CD4-positive, alpha-beta T cell treated with Interleukin-10 for 1 hour (primary cell): ENCODE measurements around the gene UQCRQ.
"Not testable (repeated sequence)": the region's sequence is repeated elsewhere in the genome, so short reads cannot be mapped to it uniquely, and the experiment has no call there.

Experiments
- DNase-seq: peaks from one replicate; pipeline ENCODE4 v3.0.0-alpha.2; 2020

The UQCRQ gene

GRCh38 chr5:132834057-132834456 is 32.4 kb upstream of the UQCRQ start:
- no peak for DNase-seq

DNA sequence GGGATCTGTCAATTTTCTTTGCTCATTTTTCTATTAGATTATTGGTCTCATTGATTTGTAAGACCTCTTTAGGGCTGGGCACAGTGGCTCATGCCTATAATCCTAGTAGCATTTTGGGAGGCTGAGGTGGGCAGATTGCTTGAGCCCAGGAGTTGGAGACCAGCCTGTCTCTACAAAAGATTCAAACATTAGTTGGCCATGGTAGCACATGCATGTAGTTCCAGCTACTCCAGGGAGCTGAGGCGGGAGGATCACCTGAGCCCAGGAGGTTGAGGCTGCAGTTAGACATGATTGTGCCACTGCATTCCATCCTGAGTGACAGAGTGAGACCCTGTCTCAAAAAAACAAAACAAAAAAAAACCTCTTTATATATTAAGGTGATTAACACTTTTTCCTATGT is 29.6 kb upstream of the UQCRQ start:
- no peak for DNase-seq

DNA sequence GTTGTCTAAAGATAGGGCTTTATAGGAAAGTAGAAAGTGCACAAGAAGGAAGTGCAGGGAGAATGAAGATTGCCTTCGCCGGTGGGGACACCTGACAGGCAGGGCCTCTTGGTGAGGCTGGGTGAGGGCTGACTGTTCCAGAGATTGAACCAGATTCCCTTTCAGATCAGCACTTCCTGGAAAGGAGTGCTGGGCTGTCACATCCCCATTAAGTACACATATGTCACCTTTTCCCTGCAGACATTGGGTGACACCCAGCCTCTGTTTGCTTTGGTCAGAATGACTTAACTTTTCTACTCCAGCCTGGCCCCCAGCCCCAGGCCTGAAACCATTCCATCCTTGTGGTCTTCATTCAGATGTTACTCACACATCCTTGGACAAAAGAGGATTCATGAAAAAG is 28.6 kb upstream of the UQCRQ start:
- DNase-seq: no peak

- DNase-seq: no peak
These were observed 27.7 kb upstream of the UQCRQ start for GRCh38 chr5:132838516-132839282.

- DNase-seq: no peak
These were observed 26.8 kb upstream of the UQCRQ start for GRCh38 chr5:132839426-132840301.

- no peak for DNase-seq
These were observed 26.1 kb upstream of the UQCRQ start for GRCh38 chr5:132840313-132840712.

DNA sequence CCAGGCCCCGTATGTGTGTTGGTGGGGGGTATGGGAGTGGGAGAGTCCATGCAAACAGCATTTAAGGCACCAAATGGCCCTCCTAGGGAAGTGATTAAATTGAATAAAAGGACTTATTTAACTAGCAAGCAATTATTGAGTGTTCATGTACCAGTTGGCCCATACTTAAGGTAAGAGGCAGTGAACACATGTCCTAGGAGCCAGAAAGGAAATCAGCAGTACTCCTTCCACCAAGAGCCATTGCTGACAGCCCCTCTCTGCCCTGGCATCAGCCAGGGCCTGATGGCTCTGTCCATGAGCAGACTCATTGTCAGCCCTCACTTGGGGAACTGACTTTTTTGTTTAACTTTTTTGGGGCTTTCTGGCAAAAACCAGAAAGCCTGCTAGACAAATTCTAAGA is 25.5 kb upstream of the UQCRQ start:
- DNase-seq: no peak

- DNase-seq: no peak
These were observed 25.1 kb upstream of the UQCRQ start for GRCh38 chr5:132841305-132841704.

- no peak for DNase-seq
These were observed 18.2 kb upstream of the UQCRQ start for GRCh38 chr5:132848270-132848669.

DNA sequence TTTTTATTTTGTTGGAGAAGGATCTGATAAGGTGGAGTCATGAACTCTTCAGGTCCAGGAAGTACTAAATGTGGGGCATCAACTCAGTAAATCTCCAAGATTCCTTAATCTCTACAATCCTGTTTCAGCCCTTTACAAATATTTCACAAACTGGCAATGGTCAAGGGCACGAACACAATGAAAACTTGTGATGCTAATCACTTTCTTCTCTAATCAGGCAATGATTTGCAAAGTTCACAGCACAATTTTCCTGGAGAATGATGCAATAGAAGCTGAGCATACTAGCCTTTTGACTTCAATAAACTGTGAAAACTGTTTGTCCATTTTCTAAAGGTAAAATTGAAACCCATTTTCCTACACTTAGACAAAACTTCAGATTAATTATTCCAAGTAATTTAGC is 17.1 kb upstream of the UQCRQ start:
- no peak for DNase-seq

- DNase-seq: no peak
These were observed 16.4 kb upstream of the UQCRQ start for GRCh38 chr5:132850066-132850465.

DNA sequence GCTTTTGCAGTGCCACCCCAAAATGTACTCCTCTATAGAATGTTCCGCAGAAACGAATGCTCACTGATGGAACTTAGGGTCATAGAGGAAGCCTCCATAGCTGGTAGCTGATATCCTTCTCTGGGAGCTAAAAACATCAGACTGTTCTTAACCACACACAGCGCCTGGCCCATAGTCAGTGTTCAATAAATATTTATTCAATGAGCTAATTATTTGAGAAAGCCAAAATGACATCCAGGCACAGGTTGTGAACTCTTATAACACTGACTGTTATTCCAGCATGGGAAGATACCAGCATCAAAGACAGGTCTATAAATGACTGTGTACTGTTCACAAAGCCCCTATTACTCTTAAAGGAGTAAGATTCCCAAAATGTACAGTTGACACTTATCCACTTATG is 13.1 kb upstream of the UQCRQ start:
- no peak for DNase-seq

DNA sequence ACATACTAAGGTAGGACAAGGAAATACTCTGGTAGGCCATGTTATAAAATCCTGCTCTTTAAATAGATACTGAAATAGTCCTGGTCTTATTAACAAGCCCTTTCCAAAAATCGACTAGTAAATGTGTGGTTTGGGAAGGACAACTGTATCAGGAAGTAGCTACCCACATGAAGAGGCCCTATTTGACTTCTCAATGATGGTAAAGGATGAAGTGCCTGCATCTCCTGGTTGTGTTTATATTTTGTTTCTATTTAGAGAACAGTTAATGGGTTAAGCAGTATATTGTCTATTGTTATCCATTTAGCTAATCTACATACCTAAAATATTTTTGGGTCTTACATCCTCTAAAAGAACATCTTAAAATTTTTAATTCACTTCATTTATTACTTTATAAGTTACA is 12.7 kb upstream of the UQCRQ start:
- DNase-seq: no peak

DNA sequence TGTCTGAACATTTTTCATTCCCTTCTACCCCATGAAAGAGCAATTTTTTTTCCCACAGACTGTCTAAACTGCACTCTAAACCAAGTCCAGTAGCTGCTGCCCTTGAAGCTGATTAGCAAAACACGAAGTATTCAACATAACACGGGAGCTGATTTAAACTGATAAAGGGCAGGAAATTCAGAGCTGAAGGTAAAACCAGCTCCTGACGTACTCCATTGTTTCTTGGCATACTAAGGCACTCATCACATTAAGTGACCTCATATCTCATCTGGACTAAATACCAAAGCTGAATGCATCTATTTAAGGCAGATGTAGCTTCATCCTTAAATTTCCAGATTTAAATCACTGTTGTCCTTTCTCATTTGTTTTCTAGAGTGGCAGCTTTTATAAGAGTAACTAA is 12.1 kb upstream of the UQCRQ start:
- DNase-seq: no peak

- not testable (repeated sequence) for DNase-seq
These were observed 11.4 kb upstream of the UQCRQ start for GRCh38 chr5:132854992-132855391.

DNA sequence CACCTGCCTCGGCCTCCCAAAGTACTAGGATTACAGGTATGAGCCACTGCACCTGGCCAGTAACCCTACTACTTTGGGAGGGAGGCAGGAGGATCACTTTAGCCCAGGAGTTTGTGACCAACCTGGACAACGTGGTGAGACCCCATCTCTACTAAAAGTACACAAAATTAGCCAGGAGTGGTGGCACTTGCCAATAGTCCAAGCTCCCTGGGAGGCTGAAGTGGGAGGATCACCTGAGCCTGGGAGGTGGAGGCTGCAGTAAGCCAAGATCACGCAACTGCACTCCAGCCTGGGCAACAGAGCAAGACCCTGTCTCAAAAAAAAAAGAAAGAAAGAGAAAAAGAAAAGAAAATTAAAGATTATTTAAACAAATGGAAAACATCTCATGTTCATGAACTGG is 10.4 kb upstream of the UQCRQ start:
- DNase-seq: no peak

DNA sequence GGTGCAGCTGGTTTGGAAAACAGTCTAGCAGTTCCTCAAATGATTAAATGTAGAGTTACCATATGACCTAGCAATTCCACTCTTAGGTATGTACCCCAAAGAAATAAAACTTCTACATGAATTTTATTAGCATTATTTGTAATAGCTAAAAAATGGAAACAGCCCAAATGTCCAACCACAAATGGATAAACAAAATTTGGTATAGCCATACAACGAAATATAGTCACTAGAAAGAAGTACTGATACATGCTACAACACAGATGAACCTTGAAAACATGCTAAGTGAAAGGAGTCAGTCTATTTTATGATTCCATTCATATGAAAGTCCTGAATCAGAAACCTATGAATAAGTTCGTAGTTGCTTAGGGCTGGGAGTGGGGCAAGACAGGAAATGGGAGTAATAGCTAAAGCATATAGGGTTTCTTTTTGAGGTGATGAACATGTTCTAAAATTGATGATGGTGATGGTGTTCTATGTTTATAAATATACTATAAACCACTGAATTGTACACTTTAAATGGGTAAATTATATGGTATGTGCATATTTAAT is 6.5 kb upstream of the UQCRQ start:
- DNase-seq: no peak

DNA sequence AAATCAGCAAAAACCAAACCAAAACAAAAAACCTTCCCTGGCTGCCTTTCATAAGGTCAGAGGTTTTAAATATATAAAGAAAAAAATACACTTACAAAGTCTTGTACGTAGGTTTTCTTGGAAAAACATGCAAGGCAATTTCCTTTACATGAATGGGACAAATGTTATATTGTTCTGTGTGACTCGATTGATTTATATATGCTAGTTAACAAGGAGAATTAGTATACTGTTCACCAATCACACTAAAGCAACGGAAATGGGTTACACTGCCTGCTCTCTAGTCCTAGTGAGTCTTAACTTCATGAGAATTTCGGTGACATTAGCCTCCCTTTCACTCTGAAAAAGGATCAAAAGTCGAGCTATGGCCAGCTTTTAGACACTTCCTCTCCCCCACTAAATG is 5.7 kb upstream of the UQCRQ start:
- DNase-seq: no peak

DNA sequence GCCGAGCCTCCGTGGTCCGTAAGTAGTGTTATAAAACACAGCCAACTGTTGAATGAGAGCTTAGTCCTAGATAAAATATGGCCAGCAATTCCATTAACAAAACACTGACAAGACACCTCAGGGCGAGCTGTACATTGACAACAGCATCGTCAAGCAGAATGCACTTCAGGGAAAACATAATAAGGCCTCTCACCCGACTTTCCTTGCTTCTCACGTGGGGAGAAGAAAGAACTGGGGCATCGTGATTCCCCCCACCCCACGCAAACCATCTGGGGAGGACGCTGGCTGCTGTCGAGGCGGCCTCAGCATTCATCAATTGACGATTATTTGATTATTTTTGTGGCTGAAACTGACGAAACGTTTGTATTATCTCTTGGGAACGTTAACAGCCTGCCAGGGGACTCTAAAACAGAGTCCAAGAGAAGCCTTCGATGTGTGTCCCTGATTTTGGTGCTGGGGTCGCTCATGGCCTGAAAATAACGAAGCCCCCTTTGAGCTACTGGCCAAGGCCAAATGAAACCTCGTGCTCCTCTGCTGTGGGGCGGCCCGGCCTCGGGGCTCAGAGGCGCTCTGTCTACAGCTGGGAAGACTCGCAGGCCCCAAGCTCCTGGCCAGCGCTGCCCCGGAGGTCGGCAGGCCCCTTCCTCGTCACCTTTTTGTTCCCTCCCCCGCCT is 637 bp upstream of the UQCRQ start:
- no peak for DNase-seq

GRCh38 chr5:132867046-132867451 is 607 bp downstream of the UQCRQ start:
- no peak for DNase-seq

DNA sequence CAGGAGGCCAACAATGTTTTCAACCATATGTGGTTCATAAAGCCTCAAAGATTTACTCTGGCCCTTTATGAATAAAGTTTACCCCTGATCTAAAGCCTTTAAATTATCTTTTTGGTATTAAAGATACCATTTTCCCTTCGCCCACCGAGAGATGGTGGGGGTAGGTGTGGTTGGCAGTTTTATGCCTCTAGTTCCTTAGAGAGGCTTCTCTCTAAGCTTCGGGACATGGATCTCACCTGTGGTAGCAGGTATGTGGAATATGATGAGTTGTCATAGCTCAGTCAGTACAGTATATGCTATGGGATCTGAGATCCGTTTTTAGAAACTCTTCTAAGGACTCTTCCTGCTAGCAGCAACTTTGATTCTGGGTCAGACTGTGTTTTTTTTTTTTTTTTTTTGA is 2.3 kb downstream of the UQCRQ start:
- no peak for DNase-seq

DNA sequence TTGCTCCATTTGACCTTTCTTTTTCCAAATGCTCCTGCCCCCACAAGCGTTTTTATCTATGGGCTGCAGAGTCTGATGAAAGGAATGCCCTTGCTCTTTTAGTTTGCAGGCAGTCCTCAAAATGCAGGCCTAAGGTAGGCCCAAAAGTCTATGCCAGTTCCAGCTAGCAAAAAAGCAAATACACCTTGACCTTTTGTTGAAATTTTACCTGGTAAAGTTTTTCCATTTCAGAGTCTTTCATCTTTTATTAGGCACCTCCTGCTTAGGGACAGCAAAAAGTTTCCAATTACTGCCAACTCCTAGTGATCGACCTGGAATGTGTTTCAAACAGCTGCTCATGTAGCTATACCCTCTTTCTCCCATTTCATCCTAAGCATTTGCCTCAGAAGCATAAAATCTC is 4.4 kb downstream of the UQCRQ start:
- no peak for DNase-seq

DNA sequence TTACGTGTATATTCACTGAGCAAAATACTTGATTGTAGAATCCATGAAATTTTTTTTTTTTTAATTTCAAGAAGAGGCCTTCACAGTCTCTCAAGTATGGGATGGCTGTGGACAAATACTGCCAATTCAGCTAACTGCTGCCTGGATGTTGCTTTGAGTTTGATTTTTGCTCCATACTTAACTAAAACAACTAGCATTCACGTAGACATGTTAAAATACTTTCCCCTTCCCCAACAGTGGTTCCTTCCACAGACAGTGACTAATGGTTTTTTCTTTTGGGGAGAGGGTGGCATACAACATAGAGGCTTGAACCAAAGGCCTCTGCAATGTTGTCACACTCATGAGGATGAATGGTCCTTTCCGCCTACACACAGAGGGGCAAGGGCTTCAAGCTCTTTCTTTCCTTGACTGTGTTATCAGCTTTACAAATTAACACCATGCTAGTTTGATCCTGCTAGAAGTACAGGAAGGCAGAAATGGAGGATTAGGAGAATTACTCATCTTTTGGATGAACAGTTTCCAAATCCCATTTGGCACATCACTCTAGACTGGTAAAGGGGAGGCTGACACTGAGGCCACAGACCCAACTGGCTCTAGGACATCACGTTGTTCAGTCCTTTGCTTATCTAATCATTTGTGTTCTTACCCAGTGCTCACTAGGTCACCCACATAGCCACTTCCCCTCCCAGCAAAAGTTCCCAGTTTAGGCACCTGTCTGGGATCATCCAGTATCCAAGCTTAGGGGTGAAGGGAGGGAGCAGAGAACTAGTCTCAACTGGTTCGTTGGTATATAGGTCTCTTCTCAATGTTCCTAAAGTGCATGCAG is 5.2 kb downstream of the UQCRQ start:
- no peak for DNase-seq
